ENCODE measurements around the gene REC114.
"Not testable (repeated sequence)": the region's sequence is repeated elsewhere in the genome, so short reads cannot be mapped to it uniquely, and the experiment has no call there.

Gene REC114

DNA sequence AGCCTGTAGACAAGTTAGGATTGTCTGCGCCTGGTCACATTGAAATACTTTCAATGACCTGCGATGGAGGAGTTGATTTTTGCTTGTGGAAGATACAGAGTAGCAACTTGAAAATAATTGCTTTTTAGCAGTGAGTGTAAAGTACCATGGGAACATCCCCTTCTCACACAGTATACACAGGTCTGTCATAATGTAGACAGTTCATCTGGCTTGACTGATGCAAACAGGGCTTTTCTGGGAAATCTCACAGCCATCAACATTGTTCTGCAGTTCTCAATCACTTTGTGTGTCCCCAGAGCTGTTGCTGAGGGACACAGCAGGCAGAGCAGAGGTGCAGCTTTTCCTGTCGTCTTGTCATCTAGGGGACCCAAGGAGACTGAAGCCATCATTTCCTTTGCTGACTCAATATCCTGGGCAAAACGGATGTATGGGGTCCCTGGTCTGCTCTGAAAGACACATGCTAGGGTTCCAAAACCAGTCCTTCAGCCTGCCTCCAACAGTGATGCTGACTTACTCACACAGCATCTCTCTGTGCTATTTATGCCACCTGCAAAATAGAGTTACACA is 5.3 kb upstream of the REC114 start:
- DNase-seq = no peak
- H3K36me3 Mint-ChIP-seq = no peaks in the 10 kb centered on the region
- no peak overlapping the region for H3K27ac Mint-ChIP-seq
- no peaks in the 10 kb centered on the region for H3K9me3 Mint-ChIP-seq
- no peak overlapping the region for H3K4me3 Mint-ChIP-seq
- ATAC-seq (replicated peaks) = no peak
- peaks cover 10 to 29% of the 10 kb centered on the region in 2 donors for H3K27me3 Mint-ChIP-seq
- no peaks in the 10 kb centered on the region for H3K4me1 Mint-ChIP-seq

DNA sequence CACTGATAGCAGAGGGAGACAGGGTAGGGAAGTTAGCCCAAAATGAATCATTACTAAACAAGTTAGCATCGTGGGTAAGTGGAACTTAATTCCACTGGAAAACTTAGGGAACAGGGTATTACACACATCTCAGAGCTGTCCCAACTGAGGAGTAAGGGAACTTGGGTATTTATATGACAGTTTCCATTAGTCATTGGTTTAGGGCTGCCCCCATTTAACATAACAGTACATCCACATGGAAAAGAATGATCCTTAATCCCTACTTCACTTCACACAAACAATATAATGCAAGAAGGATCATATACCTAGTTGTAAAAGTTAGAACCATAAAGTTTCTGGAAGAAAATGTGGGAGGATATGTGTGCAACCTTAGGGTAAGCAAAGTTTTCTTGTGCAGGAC is 4.3 kb upstream of the REC114 start:
- no peak for DNase-seq
- Mint-ChIP-seq H3K9me3 (no peaks in the 10 kb centered on the region), H3K4me1 (no peaks in the 10 kb centered on the region), H3K4me3 (no peak overlapping the region), H3K27me3 (peaks cover 6 to 29% of the 10 kb centered on the region in 2 donors), H3K27ac (no peak overlapping the region), H3K36me3 (no peaks in the 10 kb centered on the region)
- ATAC-seq (replicated peaks) = no peak

DNA sequence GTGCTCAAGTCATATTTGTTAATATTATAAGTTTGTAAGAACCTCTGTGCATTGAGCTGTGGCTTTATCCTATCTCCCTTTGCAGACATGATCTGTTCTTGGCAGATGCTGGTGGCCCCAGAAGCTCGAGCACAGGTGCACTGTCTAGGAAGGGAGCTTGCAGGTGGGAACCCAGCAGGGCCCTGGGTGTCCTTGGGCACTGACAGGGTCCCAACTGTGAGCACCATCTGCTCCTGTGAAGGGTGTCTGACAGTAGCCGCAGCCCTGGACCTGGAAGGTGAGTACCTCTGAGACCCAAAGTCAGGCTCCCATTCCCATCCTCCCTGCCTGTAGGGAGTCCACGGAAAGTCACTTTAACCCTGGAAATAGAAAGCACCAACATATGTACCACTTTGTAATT is 2.4 kb upstream of the REC114 start:
- H3K9me3 Mint-ChIP-seq = no peaks in the 10 kb centered on the region
- H3K27me3 Mint-ChIP-seq = peaks cover 11 to 28% of the 10 kb centered on the region in 2 donors
- H3K4me3 Mint-ChIP-seq = no peak overlapping the region
- DNase-seq (no peak), ATAC-seq (replicated peaks) (no peak)
- H3K27ac Mint-ChIP-seq = no peak overlapping the region
- no peaks in the 10 kb centered on the region for H3K4me1 Mint-ChIP-seq
- no peaks in the 10 kb centered on the region for H3K36me3 Mint-ChIP-seq

DNA sequence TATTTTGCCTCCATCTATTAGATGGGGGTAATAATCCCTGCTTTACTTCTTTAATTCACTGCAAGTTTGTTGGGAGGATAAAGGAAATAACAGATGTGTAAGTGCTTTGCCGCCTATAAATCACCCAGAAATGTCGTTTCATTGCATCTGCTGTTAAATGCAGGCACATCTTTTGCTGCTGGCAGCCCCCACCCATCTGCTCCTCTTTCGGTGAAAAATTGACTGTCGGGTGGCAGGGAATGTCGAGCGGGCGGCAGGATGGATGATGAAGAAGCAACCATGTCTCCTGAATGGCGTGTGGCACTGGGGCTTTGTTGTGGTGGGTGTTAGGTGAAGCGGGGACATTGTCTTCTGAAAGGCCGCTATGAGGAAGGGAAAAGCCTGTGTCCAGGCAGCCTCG is 543 bp upstream of the REC114 start:
- ATAC-seq (replicated peaks) (no peak), DNase-seq (no peak)
- Mint-ChIP-seq H3K4me1 (no peaks in the 10 kb centered on the region), H3K27me3 (peaks cover 21 to 23% of the 10 kb centered on the region in 2 donors), H3K4me3 (no peak overlapping the region), H3K9me3 (no peaks in the 10 kb centered on the region), H3K36me3 (no peaks in the 10 kb centered on the region), H3K27ac (no peak overlapping the region)

DNA sequence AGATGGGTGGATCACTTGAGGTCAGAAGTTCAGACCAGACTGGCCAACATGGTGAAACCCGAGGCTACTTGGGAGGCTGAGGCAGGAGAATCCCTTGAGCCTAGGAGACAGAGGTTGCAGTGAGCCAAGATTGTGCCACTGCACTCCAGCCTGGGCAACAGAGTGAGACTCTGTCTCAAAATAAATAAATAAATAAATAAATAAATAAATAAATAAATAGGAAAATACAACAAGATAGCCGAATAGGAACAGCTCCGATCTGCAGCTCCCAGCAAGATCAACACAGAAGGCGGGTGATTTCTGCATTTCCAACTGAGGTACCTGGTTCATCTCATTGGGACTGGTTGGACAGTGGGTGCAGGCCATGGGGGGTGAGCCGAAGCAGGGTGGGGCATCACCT is 4.5 kb downstream of the REC114 start:
- not testable (repeated sequence) for H3K4me3 Mint-ChIP-seq; H3K27ac Mint-ChIP-seq; ATAC-seq (replicated peaks); H3K4me1 Mint-ChIP-seq; DNase-seq; H3K36me3 Mint-ChIP-seq
- Mint-ChIP-seq H3K27me3 (peaks cover 26 to 33% of the 10 kb centered on the region in 2 donors), H3K9me3 (peaks cover 14 to 15% of the 10 kb centered on the region in 2 donors)

DNA sequence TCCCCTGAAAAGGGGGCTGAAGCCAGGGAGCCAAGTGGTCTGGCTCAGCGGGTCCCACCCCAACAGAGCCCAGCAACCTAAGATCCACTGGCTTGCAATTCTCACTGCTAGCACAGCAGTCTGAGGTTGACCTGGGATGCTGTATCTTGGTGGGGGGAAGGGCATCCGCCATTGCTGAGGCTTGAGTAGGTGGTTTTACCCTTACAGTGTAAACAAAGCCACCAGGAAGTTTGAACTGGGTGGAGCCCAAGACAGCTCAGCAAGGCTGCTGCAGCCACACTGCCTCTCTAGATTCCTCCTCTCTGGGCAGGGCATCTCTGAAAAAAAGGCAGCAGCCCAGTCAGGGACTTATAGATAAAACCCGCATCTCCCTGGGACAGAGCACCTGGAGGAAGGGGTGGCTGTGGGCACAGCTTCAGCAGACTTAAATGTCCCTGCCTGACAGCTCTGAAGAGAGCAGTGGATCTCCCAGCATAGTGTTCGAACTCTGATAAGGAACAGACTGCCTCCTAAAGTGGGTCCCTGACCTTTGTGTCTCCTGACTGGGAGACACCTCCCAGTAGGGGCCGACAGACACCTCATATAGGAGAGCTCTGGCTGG is 5.3 kb downstream of the REC114 start:
- not testable (repeated sequence) for DNase-seq; H3K4me3 Mint-ChIP-seq; H3K4me1 Mint-ChIP-seq; ATAC-seq (replicated peaks); H3K36me3 Mint-ChIP-seq; H3K27ac Mint-ChIP-seq
- Mint-ChIP-seq H3K27me3 (peaks cover 26 to 33% of the 10 kb centered on the region in 2 donors), H3K9me3 (peaks cover 15% of the 10 kb centered on the region in 2 donors)

DNA sequence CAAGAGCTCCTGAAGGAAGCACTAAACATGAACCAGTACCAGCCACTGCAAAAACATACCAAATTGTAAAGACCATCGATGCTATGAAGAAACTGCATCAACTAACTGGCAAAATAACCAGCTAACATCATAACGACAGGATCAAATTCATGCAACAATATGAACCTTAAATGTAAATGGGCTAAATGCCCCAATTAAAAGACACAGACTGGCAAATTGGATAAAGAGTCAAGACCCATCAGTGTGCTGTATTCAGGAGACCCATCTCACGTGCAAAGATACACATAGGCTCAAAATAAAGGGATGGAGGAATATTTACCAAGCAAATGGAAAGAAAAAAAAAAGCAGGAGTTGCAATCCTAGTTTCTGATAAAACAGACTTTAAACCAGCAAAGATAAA is 7.0 kb downstream of the REC114 start:
- not testable (repeated sequence) for H3K4me1 Mint-ChIP-seq; H3K4me3 Mint-ChIP-seq; ATAC-seq (replicated peaks); DNase-seq; H3K27ac Mint-ChIP-seq; H3K36me3 Mint-ChIP-seq
- peaks cover 22 to 27% of the 10 kb centered on the region in 2 donors for H3K27me3 Mint-ChIP-seq
- H3K9me3 Mint-ChIP-seq = peaks cover 15% of the 10 kb centered on the region in 2 donors

DNA sequence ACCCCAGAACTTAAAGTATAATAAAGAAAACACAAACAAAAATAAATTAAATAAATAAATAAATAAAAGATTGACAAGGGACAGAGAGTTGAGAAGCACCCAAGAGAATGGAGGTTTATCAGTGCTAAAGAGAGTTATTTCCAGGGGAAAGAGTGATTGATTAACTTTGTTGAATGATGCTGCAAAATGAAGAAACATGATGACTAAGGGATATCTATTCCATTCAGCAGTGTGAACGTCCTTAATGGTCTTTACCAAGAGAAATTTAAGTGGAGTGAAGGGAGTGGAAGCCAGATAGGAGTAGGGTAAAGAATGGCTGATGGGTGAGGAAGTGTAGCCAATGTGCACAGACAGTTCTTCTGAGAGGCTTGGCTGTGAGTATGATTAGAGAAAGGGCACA is 11.1 kb downstream of the REC114 start:
- H3K4me1 Mint-ChIP-seq = no peaks in the 10 kb centered on the region
- DNase-seq (no peak), ATAC-seq (replicated peaks) (no peak)

DNA sequence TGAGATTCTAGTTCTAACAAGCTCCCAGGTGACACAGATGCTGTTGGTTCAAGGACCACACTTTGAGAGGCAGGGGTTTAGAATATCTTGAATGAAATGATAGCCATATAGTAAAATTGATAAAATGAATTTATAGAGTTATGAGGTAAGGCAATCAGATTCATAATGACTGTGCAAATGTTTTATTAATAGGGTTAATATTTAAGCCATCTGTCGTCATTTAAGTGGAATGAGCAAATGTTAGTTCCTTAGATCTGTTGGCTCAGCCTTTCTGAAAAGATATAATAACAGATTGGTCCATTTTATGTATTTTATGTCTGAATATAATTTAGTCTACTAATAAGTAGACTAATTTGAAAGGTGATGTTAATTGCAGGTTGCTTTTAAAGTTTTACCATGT is 12.9 kb downstream of the REC114 start:
- no peaks in the 10 kb centered on the region for H3K36me3 Mint-ChIP-seq
- no peak for DNase-seq
- H3K4me3 Mint-ChIP-seq = no peak overlapping the region
- H3K9me3 Mint-ChIP-seq = peaks cover 9% of the 10 kb centered on the region in 2 donors
- ATAC-seq (replicated peaks) = no peak
- peaks cover 5 to 8% of the 10 kb centered on the region in 2 donors for H3K27me3 Mint-ChIP-seq
- H3K4me1 Mint-ChIP-seq = no peaks in the 10 kb centered on the region
- no peak overlapping the region for H3K27ac Mint-ChIP-seq

More for the DNA sequence above, 11.1 kb downstream of the REC114 start:
- Mint-ChIP-seq H3K9me3 (peaks cover 15% of the 10 kb centered on the region in 2 donors), H3K4me3 (no peak overlapping the region), H3K27me3 (peaks cover 16 to 18% of the 10 kb centered on the region in 2 donors), H3K36me3 (no peaks in the 10 kb centered on the region), H3K27ac (no peak overlapping the region)

DNA sequence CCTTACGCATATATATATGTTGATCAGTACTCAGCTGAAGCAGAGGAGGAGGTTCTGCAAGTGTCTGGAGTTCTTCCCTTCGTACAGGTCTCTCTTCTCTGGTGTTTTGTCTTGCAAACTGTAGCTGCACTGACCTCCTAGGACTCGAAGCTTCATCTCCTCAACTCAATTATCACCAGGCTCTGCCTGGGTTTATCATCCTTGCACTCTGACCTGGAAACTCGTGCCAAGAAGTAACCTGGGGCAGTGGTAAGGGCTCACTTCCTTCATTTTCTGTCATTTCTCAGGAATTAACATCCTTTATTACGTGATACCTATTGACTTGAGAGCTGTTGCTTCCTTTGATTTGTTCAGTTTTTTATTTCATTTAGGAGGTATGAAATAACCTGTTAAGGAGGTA is 14.4 kb downstream of the REC114 start:
- Mint-ChIP-seq H3K27ac (no peak overlapping the region), H3K36me3 (no peaks in the 10 kb centered on the region), H3K27me3 (peaks cover 8 to 9% of the 10 kb centered on the region in 2 donors), H3K4me3 (no peak overlapping the region), H3K9me3 (peaks cover under 1 to 2% of the 10 kb centered on the region in 2 donors), H3K4me1 (no peaks in the 10 kb centered on the region)
- ATAC-seq (replicated peaks) (no peak), DNase-seq (no peak)

DNA sequence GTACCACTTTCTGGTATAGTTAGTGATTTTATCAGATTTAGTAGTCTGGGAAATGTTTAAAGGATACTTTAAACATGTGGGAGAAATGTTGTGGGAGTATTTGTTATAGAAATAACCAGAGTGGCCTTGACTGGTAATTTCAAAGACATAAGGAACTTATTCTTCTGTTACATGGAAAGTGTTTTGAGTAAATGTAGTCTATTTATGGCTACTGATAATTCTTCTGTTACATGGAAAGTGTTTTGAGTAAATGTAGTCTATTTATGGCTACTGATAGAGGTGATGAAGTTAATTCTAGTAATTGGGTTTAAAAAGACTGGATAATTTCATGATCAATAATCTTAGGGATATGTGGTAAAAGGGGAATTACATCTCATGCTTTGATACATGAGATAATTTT is 17.7 kb downstream of the REC114 start:
- no peaks in the 10 kb centered on the region for H3K36me3 Mint-ChIP-seq
- ATAC-seq (replicated peaks) (no peak), DNase-seq (no peak)
- H3K27me3 Mint-ChIP-seq = peaks cover 9 to 30% of the 10 kb centered on the region in 2 donors
- H3K4me1 Mint-ChIP-seq = no peaks in the 10 kb centered on the region
- no peak overlapping the region for H3K27ac Mint-ChIP-seq
- no peaks in the 10 kb centered on the region for H3K9me3 Mint-ChIP-seq
- H3K4me3 Mint-ChIP-seq = no peak overlapping the region

DNA sequence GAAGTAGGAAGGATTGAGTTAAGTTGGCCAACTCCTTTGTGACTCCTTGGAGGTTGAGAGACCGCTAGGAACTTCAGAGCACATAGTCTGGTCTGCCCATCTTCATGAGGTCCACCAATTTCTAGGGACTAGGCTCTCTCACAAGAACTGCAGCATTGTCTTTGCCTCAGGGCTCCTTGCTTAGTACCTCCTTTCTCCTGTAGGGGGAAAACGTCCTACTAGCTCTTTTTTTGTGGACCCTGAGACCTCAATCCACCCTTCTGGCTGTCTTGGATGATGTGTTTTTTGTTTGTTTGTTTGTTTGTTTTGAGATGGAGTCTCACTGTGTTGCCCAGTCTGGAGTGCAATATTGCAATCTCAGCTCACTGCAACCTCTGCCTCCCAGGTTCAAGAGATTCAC is 21.6 kb downstream of the REC114 start:
- Mint-ChIP-seq H3K9me3 (no peaks in the 10 kb centered on the region), H3K4me1 (no peaks in the 10 kb centered on the region), H3K4me3 (no peak overlapping the region), H3K27ac (no peak overlapping the region), H3K27me3 (peaks cover 3 to 29% of the 10 kb centered on the region in 2 donors), H3K36me3 (no peaks in the 10 kb centered on the region)
- ATAC-seq (replicated peaks) (no peak), DNase-seq (no peak)

DNA sequence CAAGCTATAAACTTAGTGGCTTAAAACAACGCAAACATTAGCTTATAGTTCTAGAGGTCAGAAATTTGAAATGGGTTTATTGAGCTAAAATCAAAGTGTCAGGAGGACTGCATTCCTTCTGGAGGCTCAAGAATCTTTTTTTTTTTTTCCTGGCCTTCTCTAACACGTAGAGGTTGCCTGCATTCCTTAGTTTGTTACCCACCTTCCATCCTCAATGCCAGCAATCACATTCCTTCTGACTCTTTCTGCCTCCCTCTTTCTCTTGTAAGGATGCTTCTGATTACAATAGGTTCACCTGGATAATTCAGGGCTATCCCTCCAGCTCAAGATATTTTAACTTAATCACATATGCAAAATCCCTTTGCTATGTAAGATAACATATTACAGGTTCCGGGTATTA is 24.8 kb downstream of the REC114 start:
- Mint-ChIP-seq H3K4me3 (no peak overlapping the region), H3K4me1 (no peaks in the 10 kb centered on the region), H3K36me3 (no peaks in the 10 kb centered on the region), H3K27me3 (peaks cover 13 to 40% of the 10 kb centered on the region in 2 donors), H3K9me3 (no peaks in the 10 kb centered on the region), H3K27ac (no peak overlapping the region)
- DNase-seq = no peak
- no peak for ATAC-seq (replicated peaks)

DNA sequence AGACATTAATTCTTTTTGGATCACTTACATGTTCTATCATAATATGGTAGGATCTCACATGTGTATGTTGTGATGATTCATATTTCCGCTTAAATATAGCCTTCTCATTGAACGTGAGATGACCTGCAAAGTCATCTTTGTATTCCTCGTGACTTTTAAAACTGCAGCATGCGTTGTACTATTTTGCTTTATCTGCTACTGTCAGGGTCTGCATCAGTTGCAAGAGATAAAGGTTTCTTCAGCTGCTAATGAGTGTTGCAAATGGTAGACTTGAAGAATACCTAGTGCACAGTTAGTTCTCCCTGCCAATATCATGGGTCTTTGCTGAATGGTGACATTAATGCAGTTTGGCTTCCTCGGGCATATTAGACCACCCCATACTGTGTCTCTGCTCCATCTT is 31.8 kb downstream of the REC114 start:
- DNase-seq (no peak), ATAC-seq (replicated peaks) (no peak)
- Mint-ChIP-seq H3K9me3 (no peaks in the 10 kb centered on the region), H3K27ac (no peak overlapping the region), H3K4me3 (no peak overlapping the region), H3K36me3 (no peaks in the 10 kb centered on the region), H3K27me3 (peaks cover 15 to 16% of the 10 kb centered on the region in 2 donors), H3K4me1 (no peaks in the 10 kb centered on the region)

DNA sequence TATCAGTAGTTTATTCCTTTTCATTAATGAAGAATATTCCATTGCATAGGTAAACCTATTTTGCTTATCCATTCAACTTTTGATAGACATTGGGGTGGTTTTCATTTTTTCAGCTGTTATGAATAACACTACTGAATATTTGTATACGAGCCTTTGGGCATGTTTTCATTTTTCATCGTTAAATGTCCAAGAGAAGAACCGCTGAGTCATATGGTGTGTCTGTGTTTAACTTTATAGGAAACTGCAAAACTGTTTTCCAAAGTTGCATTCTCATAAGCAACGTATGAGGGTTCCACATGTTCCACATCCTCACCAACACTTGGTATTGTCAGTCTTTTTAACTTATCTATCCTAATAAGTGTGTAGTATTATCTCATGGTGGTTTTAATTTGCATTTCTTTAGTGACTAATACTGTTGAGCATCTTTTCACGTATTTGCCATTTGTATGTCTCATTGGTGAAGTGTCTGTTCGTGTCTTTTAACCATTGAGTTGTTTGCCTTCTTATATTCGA is 33.8 kb downstream of the REC114 start:
- H3K36me3 Mint-ChIP-seq = no peaks in the 10 kb centered on the region
- H3K4me3 Mint-ChIP-seq = no peak overlapping the region
- DNase-seq (no peak), ATAC-seq (replicated peaks) (no peak)
- H3K27ac Mint-ChIP-seq = no peak overlapping the region
- H3K27me3 Mint-ChIP-seq = peaks cover 2 to 4% of the 10 kb centered on the region in 2 donors
- no peaks in the 10 kb centered on the region for H3K9me3 Mint-ChIP-seq
- H3K4me1 Mint-ChIP-seq = no peaks in the 10 kb centered on the region

Measured in stimulated activated naive B cell treated with anti-CD40 and anti-IgM and Interleukin-4, amounts not matched to agents 10 μg/mL and 1 μg/mL and 100 μg/mL, for 72 hours (primary cell).